ENCODE measurements around the gene FRMD4A.

FRMD4A gene

DNA sequence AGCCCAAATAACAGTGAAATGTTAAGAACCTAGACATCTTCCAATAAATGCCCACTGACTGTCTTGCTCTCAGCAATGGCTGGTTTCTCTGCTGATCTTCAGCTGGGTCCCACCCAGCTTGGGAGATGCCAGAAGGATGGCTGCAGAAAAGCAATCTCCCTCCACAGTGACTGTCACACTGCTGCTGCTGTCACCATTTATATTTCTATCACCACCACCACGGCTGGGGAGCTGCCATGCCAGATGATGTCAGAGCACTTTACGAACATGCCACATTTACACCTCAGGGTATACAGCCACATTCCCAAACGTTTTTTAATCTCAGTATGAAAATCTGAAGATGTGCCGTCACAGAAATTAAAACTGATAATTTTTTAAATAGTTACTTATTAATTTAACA lies 29.8 kb upstream of the FRMD4A start:
- TF ChIP-seq ZBTB7A (IDR thresholded peaks at IDR 0.05; ENCODE audit: low read depth) (no peak), NFIC (IDR thresholded peaks at IDR 0.05) (no peak), YY1 (IDR thresholded peaks at IDR 0.05; ENCODE audit: low read depth) (no peak), FOXM1 (IDR thresholded peaks at IDR 0.05; ENCODE audit: borderline replicate concordance, low read depth) (no peak), TCF12 (IDR thresholded peaks at IDR 0.05; ENCODE audit: low read depth) (no peak), USF1 (IDR thresholded peaks at IDR 0.05) (no peak), EGR1 (IDR thresholded peaks at IDR 0.05) (no peak), EP300 (IDR thresholded peaks at IDR 0.05; ENCODE audit: borderline replicate concordance) (no peak), RAD21 (IDR thresholded peaks at IDR 0.05; ENCODE audit: low read depth) (no peak), TEAD4 (IDR thresholded peaks at IDR 0.05) (no peak), MAX (IDR thresholded peaks at IDR 0.05) (no peak), CREB1 (IDR thresholded peaks at IDR 0.05; ENCODE audit: low read depth) (no peak)

DNA sequence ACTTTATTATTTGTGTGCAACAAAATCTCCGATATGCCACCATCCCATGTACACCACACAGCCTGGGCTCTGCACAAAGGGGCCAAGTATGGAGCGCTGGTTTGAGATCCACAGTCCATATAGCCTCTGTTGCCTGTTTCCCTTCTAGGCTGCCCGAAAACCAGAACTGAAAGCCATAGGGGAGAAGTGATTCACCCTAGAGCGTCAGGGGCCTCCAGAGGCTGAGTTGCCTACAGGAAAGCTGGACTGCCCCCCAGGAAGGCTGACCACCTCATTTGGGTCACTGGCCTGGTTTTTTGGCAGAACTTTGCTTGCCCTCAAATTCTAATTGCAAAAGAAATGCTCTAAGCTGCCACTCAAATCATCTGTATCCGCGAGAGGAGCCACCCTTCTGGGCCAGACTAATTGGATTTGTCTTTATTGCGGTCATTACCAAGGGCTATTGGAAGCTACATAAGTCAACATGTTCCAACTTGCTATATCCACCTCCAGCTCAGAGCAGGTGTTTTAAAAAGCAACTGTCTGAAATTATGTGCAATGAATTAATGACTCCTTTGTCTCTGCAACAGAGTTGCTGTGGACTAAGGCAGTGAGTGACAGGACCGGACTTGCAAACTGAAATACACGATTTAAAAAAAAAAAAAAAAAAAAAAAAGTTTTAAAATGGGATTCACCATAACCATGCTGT lies 28.3 kb upstream of the FRMD4A start:
- TF ChIP-seq NFIC (IDR thresholded peaks at IDR 0.05) = no peak
- TF ChIP-seq TAF1 (IDR thresholded peaks at IDR 0.05; ENCODE audit: low read depth) = no peak
- no peak for TF ChIP-seq USF1 (IDR thresholded peaks at IDR 0.05)
- TF ChIP-seq TEAD4 (IDR thresholded peaks at IDR 0.05) = no peak

- TF ChIP-seq FOXM1 (IDR thresholded peaks at IDR 0.05; ENCODE audit: borderline replicate concordance, low read depth) = no peak
- no peak for TF ChIP-seq MAX (IDR thresholded peaks at IDR 0.05)
These were observed 26.2 kb upstream of the FRMD4A start for GRCh38 chr10:14356921-14357320.

- no peak for TF ChIP-seq TEAD4 (IDR thresholded peaks at IDR 0.05)
- TF ChIP-seq USF1 (IDR thresholded peaks at IDR 0.05) = no peak
- no peak for TF ChIP-seq RAD21 (IDR thresholded peaks at IDR 0.05; ENCODE audit: low read depth)
- TF ChIP-seq ZBTB7A (IDR thresholded peaks at IDR 0.05; ENCODE audit: low read depth) = no peak
- TF ChIP-seq CEBPB (IDR thresholded peaks at IDR 0.05) = no peak
- no peak for TF ChIP-seq MAX (IDR thresholded peaks at IDR 0.05)
- no peak for TF ChIP-seq FOXM1 (IDR thresholded peaks at IDR 0.05; ENCODE audit: borderline replicate concordance, low read depth)
- no peak for TF ChIP-seq TCF12 (IDR thresholded peaks at IDR 0.05; ENCODE audit: low read depth)
- no peak for TF ChIP-seq CREB1 (IDR thresholded peaks at IDR 0.05; ENCODE audit: low read depth)
- TF ChIP-seq NFIC (IDR thresholded peaks at IDR 0.05) = no peak
- no peak for TF ChIP-seq TAF1 (IDR thresholded peaks at IDR 0.05; ENCODE audit: low read depth)
- no peak for TF ChIP-seq EGR1 (IDR thresholded peaks at IDR 0.05)
- TF ChIP-seq EP300 (IDR thresholded peaks at IDR 0.05; ENCODE audit: borderline replicate concordance) = no peak
- no peak for TF ChIP-seq YY1 (IDR thresholded peaks at IDR 0.05; ENCODE audit: low read depth)
These were observed 25.0 kb upstream of the FRMD4A start for GRCh38 chr10:14355750-14356149.

DNA sequence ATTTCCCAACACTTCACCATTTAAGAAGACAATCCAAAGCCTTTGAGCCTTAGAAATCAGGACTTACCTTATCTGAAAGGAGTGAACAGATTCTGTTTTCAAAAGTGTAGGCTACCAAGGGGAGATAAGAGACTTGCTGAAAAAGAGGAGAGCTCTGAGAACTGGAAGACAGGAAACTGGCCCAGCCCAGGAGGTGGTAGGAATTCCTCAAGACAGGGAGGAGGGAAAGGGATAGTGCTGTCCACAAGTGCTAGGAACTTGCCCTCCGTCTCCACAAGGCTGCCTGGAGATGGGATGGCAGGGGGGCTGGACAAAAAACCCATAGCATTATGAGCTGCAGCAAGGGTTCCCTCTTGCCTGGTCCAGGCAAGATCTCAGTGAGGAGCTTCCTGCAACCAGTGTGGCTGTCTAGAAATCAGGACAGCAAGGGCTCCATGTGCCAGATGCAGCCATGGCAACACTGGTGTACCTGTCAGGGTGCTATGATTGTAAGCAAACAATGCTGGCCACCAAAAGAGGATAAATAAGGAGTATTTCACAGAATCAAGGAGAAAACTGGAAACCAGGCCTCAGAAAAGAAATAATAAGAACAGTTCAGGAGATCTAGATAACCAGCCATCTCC lies 22.7 kb upstream of the FRMD4A start:
- no peak for TF ChIP-seq MAX (IDR thresholded peaks at IDR 0.05)

GRCh38 chr10:14350006-14350405 lies 19.3 kb upstream of the FRMD4A start:
- no peak for TF ChIP-seq USF1 (IDR thresholded peaks at IDR 0.05)
- TF ChIP-seq TEAD4 (IDR thresholded peaks at IDR 0.05) = no peak
- no peak for TF ChIP-seq CEBPB (IDR thresholded peaks at IDR 0.05)
- no peak for TF ChIP-seq TCF12 (IDR thresholded peaks at IDR 0.05; ENCODE audit: low read depth)
- TF ChIP-seq FOXM1 (IDR thresholded peaks at IDR 0.05; ENCODE audit: borderline replicate concordance, low read depth) = no peak
- no peak for TF ChIP-seq EP300 (IDR thresholded peaks at IDR 0.05; ENCODE audit: borderline replicate concordance)
- no peak for TF ChIP-seq RAD21 (IDR thresholded peaks at IDR 0.05; ENCODE audit: low read depth)
- no peak for TF ChIP-seq EGR1 (IDR thresholded peaks at IDR 0.05)
- no peak for TF ChIP-seq ZBTB7A (IDR thresholded peaks at IDR 0.05; ENCODE audit: low read depth)
- TF ChIP-seq CREB1 (IDR thresholded peaks at IDR 0.05; ENCODE audit: low read depth) = no peak
- TF ChIP-seq YY1 (IDR thresholded peaks at IDR 0.05; ENCODE audit: low read depth) = no peak
- TF ChIP-seq MAX (IDR thresholded peaks at IDR 0.05) = no peak
- TF ChIP-seq, protein P1, sequence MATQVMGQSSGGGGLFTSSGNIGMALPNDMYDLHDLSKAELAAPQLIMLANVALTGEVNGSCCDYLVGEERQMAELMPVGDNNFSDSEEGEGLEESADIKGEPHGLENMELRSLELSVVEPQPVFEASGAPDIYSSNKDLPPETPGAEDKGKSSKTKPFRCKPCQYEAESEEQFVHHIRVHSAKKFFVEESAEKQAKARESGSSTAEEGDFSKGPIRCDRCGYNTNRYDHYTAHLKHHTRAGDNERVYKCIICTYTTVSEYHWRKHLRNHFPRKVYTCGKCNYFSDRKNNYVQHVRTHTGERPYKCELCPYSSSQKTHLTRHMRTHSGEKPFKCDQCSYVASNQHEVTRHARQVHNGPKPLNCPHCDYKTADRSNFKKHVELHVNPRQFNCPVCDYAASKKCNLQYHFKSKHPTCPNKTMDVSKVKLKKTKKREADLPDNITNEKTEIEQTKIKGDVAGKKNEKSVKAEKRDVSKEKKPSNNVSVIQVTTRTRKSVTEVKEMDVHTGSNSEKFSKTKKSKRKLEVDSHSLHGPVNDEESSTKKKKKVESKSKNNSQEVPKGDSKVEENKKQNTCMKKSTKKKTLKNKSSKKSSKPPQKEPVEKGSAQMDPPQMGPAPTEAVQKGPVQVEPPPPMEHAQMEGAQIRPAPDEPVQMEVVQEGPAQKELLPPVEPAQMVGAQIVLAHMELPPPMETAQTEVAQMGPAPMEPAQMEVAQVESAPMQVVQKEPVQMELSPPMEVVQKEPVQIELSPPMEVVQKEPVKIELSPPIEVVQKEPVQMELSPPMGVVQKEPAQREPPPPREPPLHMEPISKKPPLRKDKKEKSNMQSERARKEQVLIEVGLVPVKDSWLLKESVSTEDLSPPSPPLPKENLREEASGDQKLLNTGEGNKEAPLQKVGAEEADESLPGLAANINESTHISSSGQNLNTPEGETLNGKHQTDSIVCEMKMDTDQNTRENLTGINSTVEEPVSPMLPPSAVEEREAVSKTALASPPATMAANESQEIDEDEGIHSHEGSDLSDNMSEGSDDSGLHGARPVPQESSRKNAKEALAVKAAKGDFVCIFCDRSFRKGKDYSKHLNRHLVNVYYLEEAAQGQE (IDR thresholded peaks at IDR 0.05; ENCODE audit: low read depth) = no peak

Measured in Ishikawa (cell line).